Astrocyte of the spinal cord (primary cell): ENCODE measurements around the gene TM4SF18.

Experiments used
- DNase-seq: peaks from one replicate; pipeline ENCODE4 v3.0.0; 2011; ENCODE audit warnings: low read depth, low spot score
- H3K4me3 ChIP-seq: 2 replicates; pipeline ENCODE4 v1.5.1; 2011; ENCODE audit warnings: low read depth, mild to moderate bottlenecking, low read length, moderate library complexity
- in situ Hi-C: cut with HindIII; loops from 2 replicates; pipeline ENCODE4 v1.10.0; 2017; ENCODE audit warnings: low sequenced_read_pairs
- TF ChIP-seq, protein P1 (sequence below): IDR thresholded peaks from 2 replicates; pipeline ENCODE4 v1.5.1; 2012; ENCODE audit warnings: low read depth, mild to moderate bottlenecking, low read length, inconsistent platforms

Gene TM4SF18

DNA sequence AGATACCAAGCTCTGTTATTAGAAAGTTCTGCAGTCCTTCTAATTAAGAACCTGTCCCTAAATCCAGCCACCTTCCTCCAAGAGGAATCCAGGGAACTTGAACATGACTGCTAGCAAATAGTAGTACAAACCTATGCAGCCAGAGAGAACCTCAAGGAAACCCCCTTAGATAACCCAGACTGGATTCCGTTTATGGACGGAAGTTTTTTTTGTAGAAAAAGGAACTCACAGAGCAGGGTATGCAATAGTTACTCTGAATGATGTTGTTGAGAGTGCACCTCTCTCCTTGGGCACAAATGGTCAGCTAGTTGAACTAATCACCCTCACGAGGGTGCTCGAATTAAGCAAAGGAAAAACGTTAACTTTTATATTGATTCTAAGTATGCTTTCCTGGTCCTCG is 40.8 kb downstream of the TM4SF18 start:
- no peak overlapping the region for H3K4me3 ChIP-seq
- in situ Hi-C loops = no loop called here
- TF ChIP-seq, protein P1, sequence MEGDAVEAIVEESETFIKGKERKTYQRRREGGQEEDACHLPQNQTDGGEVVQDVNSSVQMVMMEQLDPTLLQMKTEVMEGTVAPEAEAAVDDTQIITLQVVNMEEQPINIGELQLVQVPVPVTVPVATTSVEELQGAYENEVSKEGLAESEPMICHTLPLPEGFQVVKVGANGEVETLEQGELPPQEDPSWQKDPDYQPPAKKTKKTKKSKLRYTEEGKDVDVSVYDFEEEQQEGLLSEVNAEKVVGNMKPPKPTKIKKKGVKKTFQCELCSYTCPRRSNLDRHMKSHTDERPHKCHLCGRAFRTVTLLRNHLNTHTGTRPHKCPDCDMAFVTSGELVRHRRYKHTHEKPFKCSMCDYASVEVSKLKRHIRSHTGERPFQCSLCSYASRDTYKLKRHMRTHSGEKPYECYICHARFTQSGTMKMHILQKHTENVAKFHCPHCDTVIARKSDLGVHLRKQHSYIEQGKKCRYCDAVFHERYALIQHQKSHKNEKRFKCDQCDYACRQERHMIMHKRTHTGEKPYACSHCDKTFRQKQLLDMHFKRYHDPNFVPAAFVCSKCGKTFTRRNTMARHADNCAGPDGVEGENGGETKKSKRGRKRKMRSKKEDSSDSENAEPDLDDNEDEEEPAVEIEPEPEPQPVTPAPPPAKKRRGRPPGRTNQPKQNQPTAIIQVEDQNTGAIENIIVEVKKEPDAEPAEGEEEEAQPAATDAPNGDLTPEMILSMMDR = no peak
- DNase-seq = no peak

DNA sequence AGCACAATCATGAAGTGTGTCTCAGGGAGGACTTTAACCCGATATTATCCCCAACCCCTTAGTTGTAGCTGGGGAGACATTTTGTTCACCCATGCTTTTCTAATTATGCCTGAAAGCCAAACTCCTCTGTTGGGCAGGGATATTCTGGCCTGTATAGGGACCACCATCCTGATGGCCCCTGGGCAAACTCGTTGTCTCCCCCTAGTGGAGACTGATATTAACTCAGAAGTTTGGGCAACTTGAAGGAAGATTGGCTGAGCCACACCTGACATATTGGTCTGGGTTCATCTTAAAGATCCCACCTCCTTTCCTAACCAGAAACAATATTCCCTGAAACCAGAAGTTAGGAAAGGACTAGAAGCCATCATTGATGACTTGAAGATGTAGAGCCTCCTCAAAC is 42.3 kb downstream of the TM4SF18 start:
- TF ChIP-seq, protein P1 = peak; percentile 56

DNA sequence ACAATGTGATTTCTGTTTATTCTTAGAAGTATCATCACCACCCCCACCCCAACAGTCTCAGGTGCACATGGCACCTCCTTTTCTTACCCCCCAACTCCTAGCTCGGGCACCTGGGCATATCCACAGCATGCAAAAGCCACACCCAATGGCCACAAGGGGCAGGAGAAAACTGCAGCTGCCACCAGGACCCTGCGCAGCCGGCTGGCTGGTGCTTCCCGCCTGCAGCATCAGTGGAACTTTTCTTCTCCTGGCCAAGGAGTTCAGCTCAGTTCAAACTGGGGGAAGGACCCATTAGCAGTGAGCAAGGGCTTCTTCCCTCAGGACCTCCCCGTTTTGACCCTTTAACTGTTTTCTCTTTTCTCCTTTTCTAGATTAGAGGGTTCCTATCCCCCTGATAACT is 44.8 kb downstream of the TM4SF18 start:
- TF ChIP-seq, protein P1 = no peak
- no peak for DNase-seq
- in situ Hi-C loops = no loop called here
- no peak overlapping the region for H3K4me3 ChIP-seq

More for the DNA sequence above, 42.3 kb downstream of the TM4SF18 start:
- no peak overlapping the region for H3K4me3 ChIP-seq
- no peak for DNase-seq
- in situ Hi-C loops = no loop called here

DNA sequence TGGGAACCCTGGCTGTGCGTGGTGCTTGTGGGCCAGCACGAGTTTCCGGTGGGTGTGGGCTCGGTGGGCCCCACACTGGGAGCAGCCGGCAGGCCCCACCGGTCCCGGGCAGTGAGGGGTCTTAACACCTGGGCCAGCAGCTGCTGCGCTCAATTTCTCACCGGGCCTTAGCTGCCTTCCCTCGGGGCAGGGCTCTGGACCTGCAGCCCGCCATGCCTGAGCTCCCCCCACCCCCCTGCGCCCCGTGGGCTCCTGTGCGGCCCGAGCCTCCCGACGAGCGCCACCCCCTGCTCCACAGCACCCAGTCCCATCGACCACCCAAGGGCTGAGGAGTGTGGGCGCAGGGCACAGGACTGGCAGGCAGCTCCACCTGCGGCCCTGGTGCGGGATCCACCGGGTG is 49.4 kb downstream of the TM4SF18 start:
- DNase-seq = no peak
- in situ Hi-C loops = no loop called here
- TF ChIP-seq, protein P1 = no peak

DNA sequence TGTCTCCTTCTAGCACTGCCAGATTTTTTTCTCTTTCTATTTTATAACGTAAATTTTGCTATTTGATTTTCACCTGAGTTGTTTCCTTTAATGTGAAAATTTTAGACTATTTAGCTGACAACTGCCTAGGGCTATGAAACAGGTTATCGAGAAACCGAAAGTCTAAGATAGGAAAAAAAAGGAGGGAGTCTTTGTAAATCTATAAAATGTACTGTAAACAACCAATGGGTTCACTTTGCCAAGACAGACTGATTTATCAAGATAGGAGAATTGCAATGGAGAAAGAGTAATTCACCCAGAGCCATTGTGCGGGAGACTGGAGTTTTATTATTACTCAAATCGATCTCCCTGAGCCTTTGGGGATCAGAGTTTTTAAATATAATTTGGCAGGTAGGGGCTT is 50.0 kb downstream of the TM4SF18 start:
- H3K4me3 ChIP-seq = no peak overlapping the region
- no peak for DNase-seq
- in situ Hi-C loops = no loop called here
- TF ChIP-seq, protein P1 = no peak

More for the DNA sequence above, 49.4 kb downstream of the TM4SF18 start:
- no peak overlapping the region for H3K4me3 ChIP-seq

DNA sequence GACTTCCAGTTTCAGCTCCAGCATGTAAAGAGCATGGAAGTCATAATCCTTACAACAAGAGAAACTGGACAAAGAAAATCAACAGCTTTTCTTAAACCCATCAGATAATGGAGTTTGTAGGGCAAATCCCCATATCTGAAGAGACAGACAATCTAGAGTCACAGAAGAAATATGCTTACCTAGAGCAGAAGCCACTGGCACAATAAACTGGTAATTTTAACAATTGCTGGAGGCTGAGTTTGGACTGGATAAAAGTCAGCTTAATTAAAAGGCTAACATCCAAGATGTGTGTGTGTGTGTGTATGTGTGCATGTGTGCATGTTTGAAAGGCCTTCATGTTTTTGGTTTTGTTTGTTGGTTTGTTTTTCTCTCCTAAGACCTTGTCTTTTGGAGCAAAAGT is 50.6 kb downstream of the TM4SF18 start:
- H3K4me3 ChIP-seq = no peak overlapping the region
- TF ChIP-seq, protein P1 = no peak
- in situ Hi-C loops = no loop called here
- DNase-seq = no peak

DNA sequence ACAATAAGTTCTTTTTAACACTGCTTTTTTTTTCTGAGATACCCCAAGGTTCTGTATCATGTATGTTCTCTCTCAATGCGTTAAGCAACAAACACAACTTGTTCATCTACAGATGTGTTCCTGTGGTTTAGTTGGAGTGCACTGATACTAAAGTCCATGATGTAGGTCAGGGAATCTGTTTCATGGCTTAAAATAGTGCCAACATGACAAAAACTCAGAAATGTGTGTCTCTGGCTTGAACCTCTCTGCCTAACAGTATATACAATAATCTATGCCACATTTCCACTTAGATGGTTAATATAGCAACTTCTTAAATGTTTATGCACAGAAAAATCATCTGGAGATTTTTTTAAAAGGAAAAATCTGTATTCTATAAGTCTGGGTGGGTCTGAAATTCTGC is 51.1 kb downstream of the TM4SF18 start:
- no peak overlapping the region for H3K4me3 ChIP-seq
- TF ChIP-seq, protein P1 = no peak
- in situ Hi-C loops = no loop called here
- DNase-seq = no peak
